GM12875 (cell line): Measurements from ENCODE around the gene TRABD2B.

Experiments used
- H3K4me3 ChIP-seq: one replicate; pipeline ENCODE4 v1.5.1; 2011; ENCODE audit warnings: low read depth, low read length, control low read depth
- CTCF ChIP-seq: IDR thresholded peaks from 2 replicates; pipeline ENCODE4 v1.5.1; 2011; ENCODE audit warnings: low read depth, mild to moderate bottlenecking, control low read depth, inconsistent platforms, low read length, moderate library complexity, borderline replicate concordance; ENCODE audit not compliant: insufficient read depth

Gene TRABD2B

DNA sequence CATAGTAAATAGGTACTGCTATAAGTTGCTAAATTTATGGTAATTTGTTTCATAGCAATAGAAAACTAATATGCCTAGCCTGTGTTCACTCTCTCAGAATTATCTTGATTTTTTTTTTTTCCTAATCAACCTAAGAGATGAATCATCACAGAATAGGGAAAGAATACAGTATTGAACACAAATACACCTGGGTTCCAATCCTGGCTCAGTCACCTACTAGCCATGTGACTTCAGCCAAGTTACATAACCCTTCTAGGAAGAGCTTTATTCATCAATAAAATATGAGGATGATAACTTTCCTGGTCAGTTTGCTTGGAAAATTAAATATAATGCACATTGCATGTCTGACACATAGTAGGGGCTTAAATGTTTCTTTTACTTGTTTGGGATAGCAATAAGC is 279.8 kb downstream of the TRABD2B start:
- no peak overlapping the region for H3K4me3 ChIP-seq
- no peak for TF ChIP-seq CTCF

- no peak overlapping the region for H3K4me3 ChIP-seq
- no peak for TF ChIP-seq CTCF
Measured at GRCh38 chr1:47713975-47714767, 283.0 kb downstream of the TRABD2B start.

DNA sequence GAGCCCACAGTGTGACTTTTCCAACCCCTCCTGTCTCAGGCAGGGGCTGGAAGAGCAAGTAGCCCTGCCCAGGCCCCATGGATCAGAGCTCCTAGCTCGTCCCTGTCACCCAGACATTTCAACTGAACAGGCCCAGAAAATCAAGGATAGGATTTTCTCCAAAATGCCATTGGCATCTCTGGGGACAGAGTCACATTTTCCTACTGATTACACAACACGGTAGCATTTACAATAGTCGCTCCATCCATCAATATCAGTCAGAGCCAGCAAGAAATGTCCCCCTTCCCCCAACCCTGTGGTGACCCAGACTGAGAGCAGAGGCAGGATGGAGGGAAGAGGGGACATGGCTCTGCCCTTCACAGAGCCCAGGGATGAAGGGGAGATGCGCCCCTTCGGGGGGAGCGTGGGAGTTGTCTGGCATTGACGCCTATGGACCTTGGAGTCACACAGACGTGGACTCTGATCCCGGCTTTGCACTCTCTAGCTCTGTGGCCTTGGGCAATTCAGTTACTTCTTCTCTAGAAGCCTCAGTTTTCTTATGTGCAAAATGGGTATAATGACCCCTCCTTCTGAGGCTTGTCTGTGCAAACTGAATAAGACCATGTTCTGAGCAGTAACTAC is 283.7 kb downstream of the TRABD2B start:
- no peak for TF ChIP-seq CTCF

GRCh38 chr1:47712596-47713299 is 284.4 kb downstream of the TRABD2B start:
- H3K4me3 ChIP-seq = no peak overlapping the region
- no peak for TF ChIP-seq CTCF

More for the DNA sequence above, 283.7 kb downstream of the TRABD2B start:
- no peak overlapping the region for H3K4me3 ChIP-seq

DNA sequence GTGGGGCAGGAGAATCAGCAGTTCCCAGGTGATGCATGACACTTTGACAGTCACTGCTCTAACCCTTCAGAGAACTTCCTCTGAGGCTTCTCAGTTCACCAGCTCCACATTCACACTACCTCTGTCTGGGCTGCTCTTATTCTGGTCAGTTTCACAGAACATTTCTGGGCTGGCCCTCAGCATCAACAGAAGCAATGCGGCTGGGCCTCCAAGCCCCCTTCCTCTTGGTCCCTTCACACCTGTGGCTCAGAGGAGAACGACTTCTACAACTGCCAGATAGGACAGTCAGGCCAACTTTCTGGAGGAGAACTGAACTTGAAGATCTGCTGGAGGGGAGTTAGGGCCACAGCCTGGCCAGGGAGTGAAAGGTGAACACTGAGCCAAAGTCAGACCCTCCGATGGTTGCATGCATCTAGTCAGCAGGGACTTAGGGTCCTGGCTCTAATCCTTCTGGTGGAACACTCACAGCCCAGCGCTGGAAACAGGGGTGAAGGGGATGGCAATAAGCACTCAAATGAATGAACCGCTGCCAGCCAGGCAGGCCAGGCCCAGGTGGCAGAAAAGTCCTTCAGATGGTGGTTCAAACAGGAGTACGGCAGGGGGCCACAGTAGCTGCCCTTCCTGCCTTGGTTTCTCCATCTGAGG is 285.2 kb downstream of the TRABD2B start:
- no peak for TF ChIP-seq CTCF
- no peak overlapping the region for H3K4me3 ChIP-seq

- no peak overlapping the region for H3K4me3 ChIP-seq
- TF ChIP-seq CTCF = no peak
Measured at GRCh38 chr1:47711184-47711847, 285.9 kb downstream of the TRABD2B start.
